Heart right ventricle (tissue), 16 donors: ENCODE data around the gene PLCB4. TPM values are rescaled to one million over a fixed set of nuclear protein-coding genes. Genes with fewer than 3 reads are reported as not detected.
A peak's percentile ranks its signal among the peaks of the same experiment; 100 is the strongest.
"Not testable (repeated sequence)": the region's sequence is repeated elsewhere in the genome, so short reads cannot be mapped to it uniquely, and the experiment has no call there.

Source experiments
- ATAC-seq, 8 donors: fragments of 200-7000 bp; cut with Tn5 transposase; one replicate each; pipeline ENCODE4 v1.9.1; 2020; ENCODE audit warnings: mild to moderate bottlenecking in 8 of 8, moderate library complexity in 8 of 8, moderate number of reproducible peaks in 1 of 8
- DNase-seq, 2 donors: peaks; one replicate each; pipeline ENCODE4 v3.0.0-alpha.2; 2020
- H3K27ac ChIP-seq, 10 donors: fragments of 200-600 bp; sonication (generic) in 2 of 10; one replicate each; pipeline versions ENCODE4 v1.5.0 to v1.8.0; 2020 to 2022; ENCODE audit warnings: mild to moderate bottlenecking in 3 of 10
- H3K27me3 ChIP-seq, 7 donors: fragments of 200-600 bp; one replicate each; pipeline ENCODE4 v1.8.0; 2021 to 2022; ENCODE audit warnings: mild to moderate bottlenecking in 2 of 7
- H3K36me3 ChIP-seq, 9 donors: fragments of 200-600 bp; sonication (generic) in 1 of 9; one replicate each; pipeline versions ENCODE4 v1.5.0 to v1.8.0; 2020 to 2022; ENCODE audit warnings: mild to moderate bottlenecking in 2 of 9
- H3K4me1 ChIP-seq, 9 donors: fragments of 200-600 bp; sonication (generic) in 1 of 9; one replicate each; pipeline versions ENCODE4 v1.5.0 to v1.8.0; 2020 to 2022; ENCODE audit warnings: mild to moderate bottlenecking in 4 of 9
- H3K4me3 ChIP-seq, 10 donors: fragments of 200-600 bp; sonication (generic) in 2 of 10; one replicate each; pipeline versions ENCODE4 v1.5.0 to v1.8.0; 2020 to 2022; ENCODE audit warnings: mild to moderate bottlenecking in 7 of 10, moderate library complexity in 2 of 10
- H3K9me3 ChIP-seq, 11 donors: fragments of 200-600 bp in 10 of 11; sonication (generic) in 2 of 11; one replicate each; pipeline versions ENCODE4 v1.5.0 to v1.8.0; 2013 to 2022; ENCODE audit warnings: mild to moderate bottlenecking in 2 of 11, control low read depth in 1 of 11, moderate library complexity in 1 of 11
- WGBS, 2 donors: extraction: QIAGEN DNeasy Blood & Tissue Kit; methylation state at CpG; one replicate each; pipeline ENCODE4 v1.1.7; 2013; ENCODE audit warnings: inconsistent platforms in 1 of 2; 5-methylcytosine and 5-hydroxymethylcytosine counted together
- intact Hi-C, 10 donors: fragments of 100-400 bp; cut with DNase I; formaldehyde crosslinking; loops; one replicate each; pipeline versions ENCODE4 v1.11.1 to v1.14.2; 2022
- polyA plus RNA-seq, 2 donors: library from polyadenylated mRNA; stranded (reverse); fragments of 200-250 nt; gene quantifications; one replicate each; pipeline ENCODE4 v1.2.3, GENCODE V29; 2013
- total RNA-seq, 10 donors: library from RNA; stranded (reverse); fragmentation: NEBNext Ultra II Directional in 3 of 10; extraction: Animal tissue kit (Norgen Biotek cat#: 25700) in 3 of 10; gene quantifications; one replicate each; pipeline versions ENCODE4 v1.2.1 to v1.2.4, GENCODE V29; 2021 to 2023
- TF ChIP-seq, protein P1 (sequence below), 9 donors: fragments of 200-600 bp; sonication (generic) in 2 of 9; IDR thresholded peaks; one replicate each; pipeline versions ENCODE4 v1.5.0 to v1.8.0; 2021 to 2022; ENCODE audit warnings: antibody characterized with exemption in 9 of 9, mild to moderate bottlenecking in 5 of 9, moderate library complexity in 1 of 9
- donor health status: Arrhythmogenic right ventricular cardiomyopathy.
- donor health status: ischemic (EF 13 %, LVEDD 7.1; RV severe dilation, severe dysfunction).
- donor health status: healthy with polysubstance abuse.
- donor health status: DM: no; HTN: yes; CAD: no.
- donor health status: DM: no; HTN: no; CAD: no.
- donor health status: ischemic (EF 25% LVEDD 6.9; RV normal size, moderate dysfunction).
- donor health status: ischemic (EF 25% LVEDD 5.7; RV mildly dilated, moderate dysfunction).
- donor health status: healthy.
- donor health status: DM: yes; HTN: yes; CAD: no.
- donor health status: Ischemic cardiomyopathy.
- donor health status: ischemic (EF 35%, LVEDD 5.7; RV mildly dilated, moderate dysfunction).
- donor health status: nonischemic (EF 11% LVEDD 7.7; RV severe dilation, severe dysfunction).
- donor health status: DM: yes; HTN: yes; CAD: no.
- donor health status: PGD.
- donor health status: ischemic (EF 29% LVEDD 5.4; RV normal size, mild dysfunction).
- donor health status: nonischemic (EF 23%, LVEDD 6.1; RV moderate dilation, normal function).

PLCB4 gene
- total and polyA plus RNA-seq, 12 donors = 3.6 to 33.3 (median 28.4) TPM

GRCh38 chr20:9043364-9043763, 25.5 kb upstream of the PLCB4 start:
- intact Hi-C loops = no loop called here
- DNase-seq = no peak
- Histone ChIP-seq H3K4me1 (no peaks in the 10 kb centered on the region), H3K36me3 (no peaks in the 10 kb centered on the region), H3K27ac (no peak overlapping the region), H3K4me3 (no peak overlapping the region), H3K27me3 (no peaks in the 10 kb centered on the region), H3K9me3 (peaks cover 0 to 6% (median 0%) of the 10 kb centered on the region in 11 donors)
- WGBS, 2 donors = 94% methylated on average over 5 of the region's 5 CpGs
- ATAC-seq = no peak
- TF ChIP-seq, protein P1, sequence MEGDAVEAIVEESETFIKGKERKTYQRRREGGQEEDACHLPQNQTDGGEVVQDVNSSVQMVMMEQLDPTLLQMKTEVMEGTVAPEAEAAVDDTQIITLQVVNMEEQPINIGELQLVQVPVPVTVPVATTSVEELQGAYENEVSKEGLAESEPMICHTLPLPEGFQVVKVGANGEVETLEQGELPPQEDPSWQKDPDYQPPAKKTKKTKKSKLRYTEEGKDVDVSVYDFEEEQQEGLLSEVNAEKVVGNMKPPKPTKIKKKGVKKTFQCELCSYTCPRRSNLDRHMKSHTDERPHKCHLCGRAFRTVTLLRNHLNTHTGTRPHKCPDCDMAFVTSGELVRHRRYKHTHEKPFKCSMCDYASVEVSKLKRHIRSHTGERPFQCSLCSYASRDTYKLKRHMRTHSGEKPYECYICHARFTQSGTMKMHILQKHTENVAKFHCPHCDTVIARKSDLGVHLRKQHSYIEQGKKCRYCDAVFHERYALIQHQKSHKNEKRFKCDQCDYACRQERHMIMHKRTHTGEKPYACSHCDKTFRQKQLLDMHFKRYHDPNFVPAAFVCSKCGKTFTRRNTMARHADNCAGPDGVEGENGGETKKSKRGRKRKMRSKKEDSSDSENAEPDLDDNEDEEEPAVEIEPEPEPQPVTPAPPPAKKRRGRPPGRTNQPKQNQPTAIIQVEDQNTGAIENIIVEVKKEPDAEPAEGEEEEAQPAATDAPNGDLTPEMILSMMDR (IDR thresholded peaks at IDR 0.05) = no peak

- intact Hi-C loops, H3K27me3 ChIP-seq, H3K36me3 ChIP-seq, ATAC-seq, DNase-seq, H3K4me3 ChIP-seq, H3K27ac ChIP-seq, H3K4me1 ChIP-seq: not testable (repeated sequence)
- WGBS, 2 donors = 74 to 78% methylated on average over 1 of the region's 1 CpG
- H3K9me3 ChIP-seq = peaks cover 0 to 23% (median 0%) of the 10 kb centered on the region in 11 donors
Measured at GRCh38 chr20:9047928-9048327, 21.0 kb upstream of the PLCB4 start.

GRCh38 chr20:9051508-9051907, 17.4 kb upstream of the PLCB4 start:
- WGBS, 2 donors = 97% methylated on average over 2 of the region's 2 CpGs
- H3K36me3 ChIP-seq = no peaks in the 10 kb centered on the region
- intact Hi-C loops = no loop called here
- DNase-seq (no peak), ATAC-seq (peak in 2 of 8 donors; percentile 14 to 42)
- H3K27ac ChIP-seq = no peak overlapping the region
- peaks cover 0 to 23% (median 0%) of the 10 kb centered on the region in 11 donors for H3K9me3 ChIP-seq
- H3K4me3 ChIP-seq = no peak overlapping the region
- H3K27me3 ChIP-seq = no peaks in the 10 kb centered on the region
- TF ChIP-seq, protein P1 (IDR thresholded peaks at IDR 0.05) = no peak
- H3K4me1 ChIP-seq = peaks cover 0 to 9% (median 0%) of the 10 kb centered on the region in 9 donors

DNA sequence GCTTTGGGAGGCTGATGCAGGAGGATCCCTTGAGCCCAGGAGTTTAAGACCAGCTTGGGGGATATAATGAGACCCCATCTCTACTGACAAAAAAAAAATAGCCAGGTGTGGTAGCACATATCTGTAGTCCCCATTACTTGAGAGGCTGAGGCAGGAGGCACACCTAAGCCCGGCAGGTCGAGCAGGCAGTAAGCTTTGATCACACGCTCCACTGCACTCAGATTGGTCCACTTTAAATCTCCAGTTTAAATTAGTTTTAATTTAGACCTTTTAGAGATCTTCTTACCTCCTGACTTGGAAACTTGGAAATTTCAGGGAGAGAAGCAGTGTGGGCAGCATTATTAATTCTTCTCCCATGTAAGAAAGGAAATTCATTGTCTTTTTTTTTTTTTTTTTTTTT, 16.8 kb upstream of the PLCB4 start:
- ATAC-seq (no peak), DNase-seq (no peak)
- Histone ChIP-seq H3K4me3 (no peak overlapping the region), H3K27ac (no peak overlapping the region), H3K9me3 (peaks cover 0 to 23% (median 0%) of the 10 kb centered on the region in 11 donors), H3K36me3 (no peaks in the 10 kb centered on the region), H3K4me1 (peaks cover 0 to 9% (median 0%) of the 10 kb centered on the region in 9 donors), H3K27me3 (no peaks in the 10 kb centered on the region)
- WGBS, 2 donors = 96 to 98% methylated on average over 3 of the region's 3 CpGs
- intact Hi-C loops = no loop called here
- TF ChIP-seq, protein P1 (IDR thresholded peaks at IDR 0.05) = no peak

- ATAC-seq (no peak), DNase-seq (no peak)
- Histone ChIP-seq H3K4me3 (no peak overlapping the region), H3K36me3 (no peaks in the 10 kb centered on the region), H3K27me3 (no peaks in the 10 kb centered on the region), H3K27ac (no peak overlapping the region), H3K9me3 (peaks cover 0 to 19% (median 0%) of the 10 kb centered on the region in 11 donors), H3K4me1 (peaks cover 0 to 9% (median 0%) of the 10 kb centered on the region in 9 donors)
- 73 to 77% methylated on average over 3 of the region's 3 CpGs for WGBS, 2 donors
- TF ChIP-seq, protein P1 (IDR thresholded peaks at IDR 0.05) = no peak
- intact Hi-C loops = no loop called here
Measured at GRCh38 chr20:9053108-9053507, 15.8 kb upstream of the PLCB4 start.
